HG03135 (cell line): ENCODE measurements around the gene GATA2.

ENCODE experiments used
- ATAC-seq: cut with Tn5 transposase; IDR thresholded peaks from one replicate; pipeline ENCODE4 v1.9.1; 2021; ENCODE audit warnings: mild to moderate bottlenecking, moderate library complexity; ENCODE audit not compliant: unreplicated experiment

Gene GATA2

GRCh38 chr3:128503164-128503651 is 10.2 kb upstream of the GATA2 start:
- ATAC-seq, result no peak

GRCh38 chr3:128502712-128503111 is 9.7 kb upstream of the GATA2 start:
- ATAC-seq, result no peak

GRCh38 chr3:128501431-128501830 is 8.4 kb upstream of the GATA2 start:
- ATAC-seq, result no peak

DNA sequence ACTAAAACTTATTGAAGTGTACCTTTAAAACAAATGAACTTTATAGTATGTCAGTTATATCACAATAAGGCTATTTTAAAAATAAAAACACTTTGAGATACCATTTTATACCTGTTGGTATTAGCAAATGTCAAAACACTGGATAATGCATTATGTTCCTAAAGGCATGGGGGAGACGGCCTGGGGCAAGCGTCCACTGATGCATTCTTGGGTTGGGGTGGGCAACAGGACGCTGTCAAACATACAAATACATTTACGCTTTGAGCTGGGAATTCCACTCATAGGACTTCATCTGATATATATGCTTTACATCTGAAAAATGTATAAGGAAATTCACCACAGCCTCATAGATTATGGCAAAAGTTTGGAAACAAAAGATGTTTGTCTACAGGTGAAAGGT is 7.6 kb upstream of the GATA2 start:
- ATAC-seq, result no peak

- ATAC-seq, result no peak
Measured at GRCh38 chr3:128499724-128500275, 6.8 kb upstream of the GATA2 start.

DNA sequence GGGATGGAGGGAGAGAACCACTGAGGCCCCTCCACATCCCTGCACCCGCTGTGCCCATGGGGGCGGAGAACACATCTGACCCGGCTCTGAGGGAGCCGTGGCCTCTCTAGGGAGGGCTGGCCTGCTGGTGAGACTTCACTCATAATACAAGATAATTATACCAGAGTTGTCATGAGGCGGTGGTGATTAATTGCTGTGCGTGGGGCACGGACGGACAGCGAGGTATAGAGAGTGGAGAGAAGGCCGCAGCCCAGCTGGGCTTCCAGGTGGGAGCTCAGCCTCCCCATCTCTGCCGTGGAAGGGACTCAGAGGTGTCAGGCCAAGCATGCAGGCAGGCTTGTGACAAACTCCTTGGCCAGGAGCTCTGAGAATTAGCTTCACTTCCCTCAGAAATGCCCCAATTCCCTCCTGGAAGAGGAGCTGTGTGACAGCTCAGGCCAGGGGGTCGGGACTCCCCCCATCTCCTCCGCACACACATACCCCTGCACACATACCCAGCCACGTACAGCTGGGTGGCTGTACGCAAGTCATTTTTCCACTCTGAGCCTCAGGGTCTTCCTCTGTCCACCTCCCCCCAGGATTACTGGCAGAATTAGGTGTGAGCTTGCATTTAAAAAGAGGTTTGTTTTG is 6.0 kb upstream of the GATA2 start:
- ATAC-seq, result no peak

GRCh38 chr3:128498127-128498626 is 5.2 kb upstream of the GATA2 start:
- ATAC-seq, result no peak

DNA sequence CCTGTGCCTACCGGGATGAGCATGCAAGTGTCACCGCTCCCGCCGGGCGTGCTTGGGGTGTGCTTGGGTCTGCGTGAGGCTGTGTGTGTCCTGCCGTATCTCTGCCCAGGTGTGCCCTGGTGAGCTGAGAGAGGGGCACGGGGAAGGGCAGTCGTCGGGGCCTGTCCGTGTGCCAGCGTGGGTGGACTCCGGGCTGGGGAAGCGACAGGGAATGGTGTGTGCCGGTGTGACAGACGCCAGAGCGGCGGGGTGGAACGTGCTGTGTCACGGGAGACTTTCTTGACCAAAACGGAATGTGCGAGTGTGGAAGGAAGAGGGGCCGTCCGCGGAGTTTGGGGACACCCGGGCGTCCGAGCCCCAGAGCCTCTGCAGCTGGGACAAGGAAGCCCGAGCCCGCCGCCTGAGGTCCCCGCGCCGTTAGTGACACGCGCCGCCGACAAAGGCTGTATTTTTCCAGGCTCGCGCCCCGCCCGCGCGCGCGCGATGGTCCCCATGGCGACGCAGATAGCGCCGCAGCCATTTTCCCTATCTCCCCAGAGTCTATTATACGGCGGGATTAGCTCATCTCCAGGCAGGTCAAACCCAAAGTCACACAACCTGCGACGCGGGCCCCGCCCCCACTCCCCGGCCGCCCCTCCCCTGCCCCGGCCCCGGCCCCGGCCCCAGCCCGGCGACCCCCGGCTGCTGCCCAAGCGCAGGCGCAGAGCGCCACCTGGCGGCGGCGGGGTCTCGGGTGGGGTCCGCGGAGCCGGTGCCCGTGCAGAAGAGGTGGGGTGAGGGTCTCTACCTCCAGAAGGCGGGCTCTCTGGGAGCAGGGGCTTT is 4.5 kb upstream of the GATA2 start:
- no peak for ATAC-seq

GRCh38 chr3:128496602-128497304 is 3.8 kb upstream of the GATA2 start:
- no peak for ATAC-seq

DNA sequence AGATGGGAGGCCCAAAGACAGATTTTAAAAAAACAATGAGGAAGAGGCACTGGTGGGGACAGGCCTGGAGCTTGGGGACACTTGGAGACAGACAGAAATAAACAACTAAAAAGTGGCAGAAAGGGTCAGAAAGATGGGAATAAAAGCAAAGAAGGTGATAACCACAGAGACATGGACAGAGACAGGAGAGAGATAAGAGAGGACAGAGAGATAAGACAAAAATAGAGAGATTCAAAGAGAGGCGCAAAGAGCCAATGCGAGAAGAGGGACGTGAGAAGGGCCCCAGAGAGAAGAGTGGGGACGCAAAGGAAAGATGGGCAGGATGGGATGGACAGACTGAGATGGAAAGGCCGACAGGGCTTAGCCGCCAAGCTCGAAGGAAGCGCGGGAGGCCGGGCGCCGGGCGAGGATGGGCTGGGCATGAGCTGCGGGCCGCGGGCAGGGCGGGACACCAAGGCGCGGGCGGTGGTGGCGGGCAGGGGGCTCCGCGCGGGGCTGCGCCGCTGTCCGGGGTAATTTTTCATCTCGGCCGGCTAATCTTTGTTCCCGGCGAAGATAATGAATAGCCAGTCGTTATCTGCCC is 3.1 kb upstream of the GATA2 start:
- no peak for ATAC-seq

GRCh38 chr3:128495435-128495970 is 2.5 kb upstream of the GATA2 start:
- no peak for ATAC-seq

DNA sequence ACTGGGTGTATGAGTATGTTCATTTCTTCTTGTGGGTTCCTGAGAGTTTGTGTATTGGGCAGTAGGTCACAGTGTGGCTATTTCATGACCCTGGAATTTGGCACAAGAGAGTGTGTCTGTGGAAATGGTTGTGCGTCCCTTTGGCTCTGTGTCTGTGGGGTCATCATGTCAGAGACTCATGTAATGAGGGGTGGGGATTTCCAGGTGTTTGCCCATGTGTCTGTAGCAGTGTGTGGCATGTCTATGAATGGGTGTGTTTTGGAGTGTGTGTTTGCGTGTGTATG is 1.3 kb upstream of the GATA2 start:
- ATAC-seq, result no peak

DNA sequence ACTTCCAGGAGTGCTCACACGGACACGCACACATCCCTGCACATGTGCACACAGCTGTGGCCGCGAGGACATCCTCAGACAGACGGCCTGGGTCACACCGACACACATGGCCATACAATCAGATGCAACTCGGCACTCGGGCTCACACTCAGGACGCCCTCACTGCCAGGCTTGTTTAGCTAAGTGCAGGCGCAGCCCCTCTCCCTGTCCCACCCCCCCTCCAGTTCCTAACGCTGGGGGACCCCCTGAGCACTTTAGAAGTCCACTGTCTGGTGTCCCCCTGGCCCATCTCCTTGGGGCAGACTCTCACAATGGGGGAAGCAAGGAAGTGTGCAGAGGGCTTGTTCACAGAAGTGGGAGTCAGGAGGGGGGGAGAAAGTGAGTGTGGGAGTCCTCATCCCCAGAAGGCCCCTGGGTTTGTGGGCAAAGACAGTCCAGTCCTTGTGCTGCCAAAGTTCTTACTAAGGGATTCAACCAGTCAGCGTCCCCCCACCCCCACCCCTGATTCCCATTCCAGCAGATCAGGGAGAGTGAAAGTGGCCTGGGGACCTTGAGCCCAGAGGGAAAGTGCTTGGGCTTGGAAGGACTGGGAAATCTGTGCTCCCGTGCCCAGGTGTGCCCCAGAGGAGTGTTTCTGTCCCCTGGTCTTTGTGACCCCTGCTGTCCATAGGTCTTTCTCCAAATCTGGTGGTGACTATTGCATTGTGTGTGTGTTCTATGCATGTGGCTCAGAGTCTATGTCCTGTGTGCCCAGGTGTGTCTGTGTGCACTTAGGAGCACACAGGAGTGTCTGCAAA is 767 bp upstream of the GATA2 start:
- ATAC-seq, result no peak

DNA sequence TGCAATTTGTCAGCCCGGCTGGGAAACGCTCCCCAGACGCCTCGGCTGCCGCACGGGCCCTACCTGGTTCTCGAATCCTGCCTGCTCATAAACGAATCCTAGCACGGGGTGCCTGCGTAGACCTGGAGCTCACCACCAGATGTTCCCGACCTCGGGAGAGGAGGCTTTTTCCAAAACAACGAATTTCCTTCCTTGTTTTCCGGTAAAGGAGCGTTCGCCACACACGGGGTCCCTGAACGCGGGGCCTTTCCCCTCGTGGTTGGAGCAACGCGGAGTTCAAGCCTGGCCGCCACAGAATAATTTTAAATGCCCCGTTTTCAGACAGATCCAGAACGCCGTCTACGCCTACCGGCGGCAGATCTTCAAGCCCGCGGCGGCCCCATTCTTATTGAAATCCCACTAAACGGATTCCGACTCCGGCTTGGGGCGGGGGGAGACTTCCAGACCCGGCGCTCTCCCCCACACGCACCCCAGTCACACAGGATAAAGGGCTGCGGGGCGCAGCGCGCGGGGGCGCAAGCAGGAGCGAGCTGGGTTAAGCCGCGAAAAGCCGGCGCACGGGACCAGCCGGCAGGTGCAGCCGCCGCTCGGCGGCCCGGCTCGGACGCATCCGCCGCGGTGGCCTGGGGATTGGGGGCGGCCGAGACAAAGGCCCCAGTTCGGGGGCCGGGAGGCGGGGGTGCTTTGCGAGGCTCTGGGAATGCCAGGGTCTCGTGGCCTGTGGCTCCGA is 895 bp downstream of the GATA2 start:
- no peak for ATAC-seq

GRCh38 chr3:128491691-128491940 is 1.4 kb downstream of the GATA2 start:
- no peak for ATAC-seq

DNA sequence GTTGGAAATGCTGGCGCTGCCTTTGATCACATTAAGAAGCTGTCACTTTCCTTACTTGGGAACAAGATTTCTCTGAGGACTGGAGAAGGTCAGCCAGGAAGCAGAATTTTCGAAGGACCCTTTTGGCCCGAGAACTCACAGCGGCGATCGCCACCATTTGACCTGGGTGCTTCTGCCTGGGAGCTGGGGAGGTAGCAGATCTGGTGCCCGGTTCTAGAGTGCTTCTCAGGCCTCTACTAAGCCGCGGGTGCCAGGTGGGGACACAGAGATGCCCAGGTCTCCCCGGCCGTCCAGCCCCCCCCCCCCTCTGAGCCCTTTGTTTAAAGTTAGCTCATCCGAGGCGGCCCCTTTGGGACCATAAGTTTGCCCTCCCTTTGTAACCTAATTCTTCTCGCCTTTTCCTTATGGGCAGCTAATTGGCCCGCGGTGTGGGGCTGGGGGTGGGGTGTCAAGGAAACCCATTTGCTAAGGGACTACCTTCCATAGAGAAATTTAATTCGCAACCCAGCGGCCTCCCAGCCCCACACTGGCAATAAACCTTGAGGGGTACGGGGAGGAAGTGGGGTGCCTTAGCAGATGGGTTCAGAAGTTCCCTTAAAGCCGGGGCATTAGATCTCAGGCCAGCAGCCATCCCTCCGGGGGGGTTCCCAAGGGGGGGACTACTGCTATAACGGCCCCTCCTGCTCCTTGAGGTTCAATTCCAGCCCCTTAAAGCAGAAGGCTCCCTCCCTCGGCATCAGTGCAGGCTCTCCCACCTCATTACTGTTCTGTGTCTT is 1.9 kb downstream of the GATA2 start:
- no peak for ATAC-seq

DNA sequence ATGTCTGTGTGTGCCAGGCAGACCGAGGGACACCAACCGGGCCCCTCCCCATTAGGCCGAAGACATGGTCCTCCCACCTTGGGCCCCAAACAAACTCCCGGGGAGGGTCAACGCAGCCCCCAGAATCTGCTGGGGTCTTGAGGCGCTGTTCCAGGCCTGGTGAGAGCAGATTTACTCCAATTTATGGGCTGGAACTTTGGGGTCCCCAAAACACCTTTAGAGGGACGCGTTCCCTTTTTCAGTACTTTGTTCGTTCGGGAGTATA is 2.4 kb downstream of the GATA2 start:
- ATAC-seq, result no peak

DNA sequence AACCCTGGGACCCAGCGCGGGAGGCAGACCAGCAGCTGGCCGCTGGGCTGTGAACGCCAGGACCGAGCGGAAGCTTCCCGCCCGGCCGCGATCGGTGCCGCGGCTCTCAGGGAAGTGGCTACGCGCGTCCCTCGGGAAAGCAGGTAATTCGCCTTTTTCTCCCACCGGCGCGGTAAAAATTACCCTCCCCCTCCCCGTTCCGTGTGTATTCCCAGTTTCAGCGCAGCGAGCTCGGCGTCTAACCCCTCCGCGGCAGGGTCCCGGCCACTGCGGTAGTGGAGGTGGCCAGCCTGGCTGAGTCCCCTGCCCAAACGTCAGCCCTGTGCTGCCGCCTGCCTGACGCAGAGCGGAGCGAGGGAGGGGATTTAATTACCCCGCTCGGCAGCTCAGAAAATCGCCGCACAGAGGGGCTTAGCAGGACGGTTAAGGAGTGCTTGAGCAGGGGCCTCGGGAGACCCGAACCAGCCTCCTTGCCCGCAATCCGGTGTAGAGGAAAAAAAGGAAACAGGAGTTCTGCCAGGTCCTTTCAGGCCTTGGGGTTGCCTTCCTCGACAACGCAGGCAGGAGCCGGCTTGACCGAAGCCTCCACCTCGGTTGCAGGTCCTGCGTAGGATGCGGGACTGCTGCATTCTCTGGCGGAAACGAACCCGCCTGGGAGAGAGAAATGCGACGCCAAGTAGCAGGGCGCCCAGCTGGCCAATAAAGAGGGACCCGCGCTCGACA is 2.9 kb downstream of the GATA2 start:
- ATAC-seq, result no peak

DNA sequence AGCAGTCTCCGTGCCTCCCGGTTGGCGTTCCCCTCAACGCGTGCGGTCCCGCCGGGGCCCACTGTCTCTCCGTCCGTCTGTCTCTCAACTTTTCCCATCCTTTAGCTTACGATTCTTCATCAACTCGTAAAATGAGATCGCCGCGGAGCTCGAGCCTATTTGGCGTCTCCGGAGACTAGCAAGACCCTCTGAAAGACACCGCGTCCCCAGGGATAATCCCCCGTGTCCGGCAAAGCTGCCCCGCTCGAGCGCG is 3.4 kb downstream of the GATA2 start:
- no peak for ATAC-seq
